ENCODE measurements around the gene PGGT1B. TPM values are rescaled to one million over a fixed set of nuclear protein-coding genes. Genes with fewer than 3 reads are reported as not detected.

The PGGT1B gene
- total and polyA plus RNA-seq, 5 donors from 2014 or later = 6.9 to 46.8 (median 11.5) TPM

- H3K4me1 Mint-ChIP-seq = peaks cover 4 to 19% (median 8%) of the 10 kb centered on the region in 4 donors
- H3K36me3 ChIP-seq (ENCODE audit: control insufficient read depth, insufficient read depth, low read length) = no peaks in the 10 kb centered on the region
- DNase-seq (no peak), ATAC-seq (ENCODE audit: low read depth in 2 of 2) (no peak)
- peaks cover 6 to 15% of the 10 kb centered on the region in 2 experiments for H3K9me3 ChIP-seq (ENCODE audit: control insufficient read depth in 2 of 2, low read length in 2 of 2)
- peaks cover 2 to 17% (median 7%) of the 10 kb centered on the region in 7 donors for H3K9me3 Mint-ChIP-seq
- no peak overlapping the region for H3K4me3 ChIP-seq (ENCODE audit: low read depth, low read length)
- H3K4me3 Mint-ChIP-seq = peak overlapping the region; percentile 66 to 89 (median 82)
- no peak overlapping the region for H3K27ac ChIP-seq (ENCODE audit: insufficient read depth, low read length, poor library complexity, severe bottlenecking)
- H3K27me3 Mint-ChIP-seq = peaks cover 66% of the 10 kb centered on the region
- no peak overlapping the region for H3K27ac Mint-ChIP-seq
- peaks cover 20% of the 10 kb centered on the region for H3K4me1 ChIP-seq (ENCODE audit: control insufficient read depth, insufficient read depth, low read length, poor library complexity, severe bottlenecking)
- no peaks in the 10 kb centered on the region for H3K36me3 Mint-ChIP-seq
- peaks cover 40% of the 10 kb centered on the region for H3K27me3 ChIP-seq (ENCODE audit: control insufficient read depth, insufficient read depth, low read length)
Measured at GRCh38 chr5:115168829-115169486, 93.7 kb downstream of the PGGT1B start.

- Mint-ChIP-seq H3K4me3 (no peak overlapping the region), H3K9me3 (peaks cover 1 to 14% (median 7%) of the 10 kb centered on the region in 7 donors), H3K4me1 (peaks cover 4 to 19% (median 8%) of the 10 kb centered on the region in 4 donors), H3K27ac (no peak overlapping the region), H3K27me3 (peaks cover 59% of the 10 kb centered on the region), H3K36me3 (no peaks in the 10 kb centered on the region)
- ATAC-seq (ENCODE audit: low read depth in 2 of 2) (no peak), DNase-seq (no peak)
- Histone ChIP-seq H3K9me3 (ENCODE audit: control insufficient read depth in 2 of 2, low read length in 2 of 2) (peaks cover 6 to 15% of the 10 kb centered on the region in 2 experiments), H3K36me3 (ENCODE audit: control insufficient read depth, insufficient read depth, low read length) (no peaks in the 10 kb centered on the region), H3K4me3 (ENCODE audit: low read depth, low read length) (no peak overlapping the region), H3K4me1 (ENCODE audit: control insufficient read depth, insufficient read depth, low read length, poor library complexity, severe bottlenecking) (peaks cover 20% of the 10 kb centered on the region), H3K27me3 (ENCODE audit: control insufficient read depth, insufficient read depth, low read length) (peaks cover 29% of the 10 kb centered on the region), H3K27ac (ENCODE audit: insufficient read depth, low read length, poor library complexity, severe bottlenecking) (no peak overlapping the region)
Measured at GRCh38 chr5:115166744-115167393, 95.8 kb downstream of the PGGT1B start.

GRCh38 chr5:115165790-115166189, 96.9 kb downstream of the PGGT1B start:
- ATAC-seq (ENCODE audit: low read depth in 2 of 2) (no peak), DNase-seq (no peak)
- Histone ChIP-seq H3K9me3 (ENCODE audit: control insufficient read depth in 2 of 2, low read length in 2 of 2) (peaks cover 6 to 15% of the 10 kb centered on the region in 2 experiments), H3K4me3 (ENCODE audit: low read depth, low read length) (no peak overlapping the region), H3K36me3 (ENCODE audit: control insufficient read depth, insufficient read depth, low read length) (no peaks in the 10 kb centered on the region), H3K27ac (ENCODE audit: insufficient read depth, low read length, poor library complexity, severe bottlenecking) (no peak overlapping the region), H3K27me3 (ENCODE audit: control insufficient read depth, insufficient read depth, low read length) (peaks cover 26% of the 10 kb centered on the region), H3K4me1 (ENCODE audit: control insufficient read depth, insufficient read depth, low read length, poor library complexity, severe bottlenecking) (peaks cover 17% of the 10 kb centered on the region)
- Mint-ChIP-seq H3K4me1 (peaks cover under 1 to 14% (median 5%) of the 10 kb centered on the region in 4 donors), H3K36me3 (no peaks in the 10 kb centered on the region), H3K27me3 (peaks cover 54% of the 10 kb centered on the region), H3K27ac (no peak overlapping the region), H3K4me3 (no peak overlapping the region), H3K9me3 (peaks cover 1 to 14% (median 7%) of the 10 kb centered on the region in 7 donors)

- no peak for DNase-seq
- ATAC-seq (ENCODE audit: low read depth in 2 of 2) = no peak
- Histone ChIP-seq H3K9me3 (ENCODE audit: control insufficient read depth in 2 of 2, low read length in 2 of 2) (peaks cover 0 to 3% of the 10 kb centered on the region in 2 experiments), H3K27ac (ENCODE audit: insufficient read depth, low read length, poor library complexity, severe bottlenecking) (no peak overlapping the region), H3K36me3 (ENCODE audit: control insufficient read depth, insufficient read depth, low read length) (no peaks in the 10 kb centered on the region), H3K4me3 (ENCODE audit: low read depth, low read length) (no peak overlapping the region), H3K4me1 (ENCODE audit: control insufficient read depth, insufficient read depth, low read length, poor library complexity, severe bottlenecking) (no peaks in the 10 kb centered on the region), H3K27me3 (ENCODE audit: control insufficient read depth, insufficient read depth, low read length) (peaks cover 16% of the 10 kb centered on the region)
- Mint-ChIP-seq H3K9me3 (peaks cover 0 to 5% (median 2%) of the 10 kb centered on the region in 7 donors), H3K4me1 (no peaks in the 10 kb centered on the region), H3K36me3 (no peaks in the 10 kb centered on the region), H3K4me3 (no peak overlapping the region), H3K27me3 (peaks cover 53% of the 10 kb centered on the region), H3K27ac (no peak overlapping the region)
Measured at GRCh38 chr5:115160975-115161475, 101.7 kb downstream of the PGGT1B start.

Other genes with a start within 250 kb of the PGGT1B start
- gene TRIM36, start 93.0 kb downstream of the PGGT1B start, total RNA-seq = not detected
- not detected for gene TRIM36, start 93.0 kb downstream of the PGGT1B start, polyA plus RNA-seq
- 2.3 TPM for gene CCDC112, start 33.8 kb upstream of the PGGT1B start, total RNA-seq
- 1 to 10 TPM in 3 of 4 donors, under 1 TPM in 1; 0.89 to 2.7 (median 1.5) TPM for gene CCDC112, start 33.8 kb upstream of the PGGT1B start, polyA plus RNA-seq

Measured in CD4-positive, CD25-positive, alpha-beta regulatory T cell (primary cell).